Heart left ventricle (tissue), 16 donors: ENCODE measurements around the gene CLCF1. TPM values are rescaled to one million over a fixed set of nuclear protein-coding genes. Genes with fewer than 3 reads are reported as not detected.

ENCODE experiments used
- ATAC-seq, 4 donors: fragments of 200-7000 bp; cut with Tn5 transposase; one replicate each; pipeline ENCODE4 v1.9.1; 2020 to 2022; ENCODE audit warnings: moderate library complexity in 4 of 4, mild to moderate bottlenecking in 3 of 4, moderate number of reproducible peaks in 1 of 4
- DNase-seq, 5 donors: peaks; one replicate each; pipeline ENCODE4 v3.0.0-alpha.2; 2020
- H3K27ac ChIP-seq, 12 donors: fragments of 200-600 bp; sonication (generic) in 4 of 12; one replicate each; pipeline versions ENCODE4 v1.5.0 to v1.8.0; 2016 to 2022; ENCODE audit warnings: mild to moderate bottlenecking in 2 of 12
- H3K27me3 ChIP-seq, 9 donors: fragments of 200-600 bp; sonication (generic) in 2 of 9; one replicate each; pipeline versions ENCODE4 v1.5.1 to v1.8.0; 2016 to 2022; ENCODE audit warnings: mild to moderate bottlenecking in 3 of 9
- H3K36me3 ChIP-seq, 9 donors: fragments of 200-600 bp; sonication (generic) in 2 of 9; one replicate each; pipeline versions ENCODE4 v1.5.0 to v1.8.0; 2018 to 2022; ENCODE audit warnings: mild to moderate bottlenecking in 2 of 9
- H3K4me1 ChIP-seq, 12 donors: fragments of 200-600 bp; sonication (generic) in 4 of 12; one replicate each; pipeline versions ENCODE4 v1.5.0 to v1.8.0; 2016 to 2022; ENCODE audit warnings: mild to moderate bottlenecking in 3 of 12
- H3K4me3 ChIP-seq, 12 donors: fragments of 200-600 bp; sonication (generic) in 4 of 12; one replicate each; pipeline versions ENCODE4 v1.5.0 to v1.8.0; 2017 to 2022; ENCODE audit warnings: mild to moderate bottlenecking in 9 of 12, moderate library complexity in 4 of 12
- H3K9me3 ChIP-seq, 12 donors: fragments of 200-600 bp; sonication (generic) in 4 of 12; one replicate each; pipeline versions ENCODE4 v1.5.0 to v1.8.0; 2016 to 2022; ENCODE audit warnings: mild to moderate bottlenecking in 1 of 12
- POLR2A ChIP-seq, 2 donors: fragments of 450-650 bp; IDR thresholded peaks; one replicate each; pipeline ENCODE4 v1.6.1; 2017; ENCODE audit warnings: antibody characterized with exemption in 2 of 2, mild to moderate bottlenecking in 2 of 2, moderate library complexity in 2 of 2
- WGBS, 4 donors: extraction: QIAGEN DNeasy Blood & Tissue Kit in 2 of 4; methylation state at CpG; one replicate each; pipeline versions ENCODE4 v1.1.5 to v1.1.7; 2013 to 2018; 5-methylcytosine and 5-hydroxymethylcytosine counted together
- intact Hi-C, 10 donors: fragments of 100-400 bp; cut with DNase I; formaldehyde crosslinking; loops; one replicate each; pipeline versions ENCODE4 v1.11.1 to v1.14.2; 2022
- polyA plus RNA-seq, 2 donors: library from polyadenylated mRNA; stranded (reverse); fragments of 200-250 nt; gene quantifications; one replicate each; pipeline ENCODE4 v1.2.3, GENCODE V29; 2013
- total RNA-seq, 9 donors: library from RNA; depleted of rRNA in 2 of 9; stranded (reverse); fragments of >200 nt in 2 of 9; fragmentation: NEBNext Ultra II Directional in 3 of 9; extraction: Animal tissue kit (Norgen Biotek cat#: 25700) in 3 of 9; gene quantifications; one replicate each; pipeline versions ENCODE4 v1.1.0 to v1.2.4, GENCODE V29; 2016 to 2023
- TF ChIP-seq, protein P1 (sequence below), 12 donors: fragments of 200-600 bp; sonication (generic) in 4 of 12; IDR thresholded peaks; one replicate each; pipeline versions ENCODE4 v1.5.0 to v1.8.0; 2018 to 2022; ENCODE audit warnings: antibody characterized with exemption in 12 of 12, mild to moderate bottlenecking in 5 of 12
- donor health status: ischemic (EF 13 %, LVEDD 7.1; RV severe dilation, severe dysfunction).
- donor health status: healthy with polysubstance abuse.
- donor health status: DM: no; HTN: yes; CAD: no.
- donor health status: DM: no; HTN: no; CAD: no.
- donor health status: ischemic (EF 25% LVEDD 6.9; RV normal size, moderate dysfunction).
- donor health status: ischemic (EF 25% LVEDD 5.7; RV mildly dilated, moderate dysfunction).
- donor health status: healthy.
- donor health status: DM: yes; HTN: yes; CAD: no.
- donor health status: ischemic (EF 35%, LVEDD 5.7; RV mildly dilated, moderate dysfunction).
- donor health status: nonischemic (EF 11% LVEDD 7.7; RV severe dilation, severe dysfunction).
- donor health status: DM: yes; HTN: yes; CAD: no.
- donor health status: PGD.
- donor health status: ischemic (EF 29% LVEDD 5.4; RV normal size, mild dysfunction).
- donor health status: nonischemic (EF 23%, LVEDD 6.1; RV moderate dilation, normal function).

CLCF1 gene
- total and polyA plus RNA-seq, 11 donors = 0.25 to 17.1 (median 1.7) TPM

DNA sequence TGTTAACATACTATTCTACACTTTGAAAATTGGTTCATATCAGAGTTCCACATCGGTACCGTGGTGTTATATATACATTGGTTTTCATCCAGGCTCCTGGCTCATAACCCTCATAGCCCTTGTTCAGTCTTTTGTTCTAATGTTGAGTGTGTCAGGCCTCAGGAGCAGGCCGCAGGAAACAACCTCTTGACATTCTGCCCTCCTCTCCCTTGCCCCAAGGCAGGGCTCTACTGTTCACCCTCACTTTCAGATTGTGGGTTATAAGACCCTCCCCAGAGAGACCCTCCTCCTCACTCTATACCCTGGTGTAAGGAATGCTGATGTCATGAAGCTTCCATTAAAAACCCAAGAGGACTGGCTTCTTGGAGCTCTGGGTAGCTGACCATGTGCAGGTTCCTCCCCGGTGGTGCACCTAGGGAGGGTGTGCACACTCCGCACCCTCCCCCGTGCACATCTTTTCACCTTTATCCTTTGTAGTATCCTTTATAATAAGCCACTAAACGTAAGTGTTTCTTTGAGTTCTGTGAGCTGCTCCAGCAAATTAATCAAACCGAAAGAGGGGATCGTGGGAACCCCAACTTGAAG lies 58.0 kb downstream of the CLCF1 start:
- no peaks in the 10 kb centered on the region for H3K27me3 ChIP-seq
- DNase-seq (no peak), ATAC-seq (no peak)
- WGBS, 4 donors = 80 to 90% (median 86%) methylated on average over 9 of the region's 9 CpGs
- no peaks in the 10 kb centered on the region for H3K9me3 ChIP-seq
- TF ChIP-seq, protein P1, sequence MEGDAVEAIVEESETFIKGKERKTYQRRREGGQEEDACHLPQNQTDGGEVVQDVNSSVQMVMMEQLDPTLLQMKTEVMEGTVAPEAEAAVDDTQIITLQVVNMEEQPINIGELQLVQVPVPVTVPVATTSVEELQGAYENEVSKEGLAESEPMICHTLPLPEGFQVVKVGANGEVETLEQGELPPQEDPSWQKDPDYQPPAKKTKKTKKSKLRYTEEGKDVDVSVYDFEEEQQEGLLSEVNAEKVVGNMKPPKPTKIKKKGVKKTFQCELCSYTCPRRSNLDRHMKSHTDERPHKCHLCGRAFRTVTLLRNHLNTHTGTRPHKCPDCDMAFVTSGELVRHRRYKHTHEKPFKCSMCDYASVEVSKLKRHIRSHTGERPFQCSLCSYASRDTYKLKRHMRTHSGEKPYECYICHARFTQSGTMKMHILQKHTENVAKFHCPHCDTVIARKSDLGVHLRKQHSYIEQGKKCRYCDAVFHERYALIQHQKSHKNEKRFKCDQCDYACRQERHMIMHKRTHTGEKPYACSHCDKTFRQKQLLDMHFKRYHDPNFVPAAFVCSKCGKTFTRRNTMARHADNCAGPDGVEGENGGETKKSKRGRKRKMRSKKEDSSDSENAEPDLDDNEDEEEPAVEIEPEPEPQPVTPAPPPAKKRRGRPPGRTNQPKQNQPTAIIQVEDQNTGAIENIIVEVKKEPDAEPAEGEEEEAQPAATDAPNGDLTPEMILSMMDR (IDR thresholded peaks at IDR 0.05) = no peak
- TF ChIP-seq POLR2A (IDR thresholded peaks at IDR 0.05) = no peak
- peaks cover 0 to 27% (median 12%) of the 10 kb centered on the region in 12 donors for H3K4me1 ChIP-seq
- intact Hi-C loops = loop anchor here in 4 of 10 donors (5.0 to 10.0 kb wide), 2 partner anchors 231 to 233 kb away; no protein-coding TSS in a partner anchor
- no peak overlapping the region for H3K27ac ChIP-seq
- H3K4me3 ChIP-seq = no peak overlapping the region
- peaks cover 0 to 6% (median 0%) of the 10 kb centered on the region in 9 donors for H3K36me3 ChIP-seq

DNA sequence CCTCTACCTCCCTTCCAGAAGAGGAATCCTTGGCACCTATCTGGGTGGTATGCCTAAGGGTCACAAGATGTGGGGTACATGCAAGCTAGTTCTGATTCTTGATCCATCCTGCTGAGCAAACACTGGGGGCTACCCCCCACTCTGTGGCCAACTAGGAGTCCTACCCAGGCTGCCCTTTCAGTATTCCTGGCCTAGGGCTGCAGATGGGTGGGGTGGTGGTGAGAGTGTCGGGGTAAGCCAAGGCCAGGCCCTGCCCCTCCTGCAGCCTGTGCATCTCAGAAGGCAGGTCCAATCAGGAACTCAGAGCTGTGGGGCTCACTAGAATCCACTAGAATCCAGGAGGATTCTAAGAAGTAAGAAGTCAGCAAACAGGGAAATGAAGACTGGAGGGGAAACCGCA lies 59.2 kb downstream of the CLCF1 start:
- peaks cover 0 to 18% (median 8%) of the 10 kb centered on the region in 9 donors for H3K36me3 ChIP-seq
- H3K27ac ChIP-seq = no peak overlapping the region
- intact Hi-C loops = loop anchor here in 3 of 10 donors (10.0 kb wide), 1 partner anchor 229 kb away; no protein-coding TSS in a partner anchor
- TF ChIP-seq POLR2A (IDR thresholded peaks at IDR 0.05) = no peak
- TF ChIP-seq, protein P1 (IDR thresholded peaks at IDR 0.05) = no peak
- DNase-seq (no peak), ATAC-seq (no peak)
- no peak overlapping the region for H3K4me3 ChIP-seq
- H3K27me3 ChIP-seq = no peaks in the 10 kb centered on the region
- H3K4me1 ChIP-seq = peaks cover 0 to 27% (median 12%) of the 10 kb centered on the region in 12 donors
- 92 to 100% (median 99%) methylated on average over 2 of the region's 2 CpGs for WGBS, 4 donors
- no peaks in the 10 kb centered on the region for H3K9me3 ChIP-seq

Other genes starting within 250 kb of the CLCF1 start
- 100 to 1,000 TPM in 1 of 9 donors, 10 to 100 TPM in 8; 40.1 to 107 (median 49.6) TPM for gene GRK2, start 107.1 kb downstream of the CLCF1 start, total RNA-seq
- gene GRK2, start 107.1 kb downstream of the CLCF1 start, polyA plus RNA-seq = 10 to 100 TPM; 55.6 to 63.8 TPM
- 10 to 100 TPM in 6 of 9 donors, 1 to 10 TPM in 3; 7.6 to 43.6 (median 12.8) TPM for gene ANKRD13D, start 84.3 kb downstream of the CLCF1 start, total RNA-seq
- gene ANKRD13D, start 84.3 kb downstream of the CLCF1 start, polyA plus RNA-seq = 10 to 100 TPM; 12.3 to 17.6 TPM
- 10 to 100 TPM; 10.8 to 23.9 (median 16.8) TPM for gene SSH3, start 70.1 kb downstream of the CLCF1 start, total RNA-seq
- gene SSH3, start 70.1 kb downstream of the CLCF1 start, polyA plus RNA-seq = 1 to 10 TPM; 8.1 to 9.4 TPM
- 100 to 1,000 TPM in 1 of 9 donors, 10 to 100 TPM in 8; 36.0 to 131 (median 57.1) TPM for gene POLD4, start 20.1 kb downstream of the CLCF1 start, total RNA-seq
- 100 to 1,000 TPM in 1 of 2 donors, 10 to 100 TPM in 1; 83.0 to 164 TPM for gene POLD4, start 20.1 kb downstream of the CLCF1 start, polyA plus RNA-seq
- 1 to 10 TPM; 3.5 to 9.1 (median 5.8) TPM for gene RAD9A, start 18.4 kb upstream of the CLCF1 start, total RNA-seq
- gene RAD9A, start 18.4 kb upstream of the CLCF1 start, polyA plus RNA-seq = 1 to 10 TPM; 7.6 to 8.0 TPM
- 100 to 1,000 TPM in 7 of 9 donors, 10 to 100 TPM in 2; 90.3 to 151 (median 105) TPM for gene PPP1CA, start 28.3 kb upstream of the CLCF1 start, total RNA-seq
- gene PPP1CA, start 28.3 kb upstream of the CLCF1 start, polyA plus RNA-seq = 100 to 1,000 TPM in 1 of 2 donors, 10 to 100 TPM in 1; 94.4 to 207 TPM
- gene TBC1D10C, start 30.5 kb upstream of the CLCF1 start, total RNA-seq = 10 to 100 TPM in 1 of 9 donors, 1 to 10 TPM in 4, under 1 TPM in 4; 0.14 to 14.2 (median 1.6) TPM
- under 1 TPM; 0.61 to 0.88 TPM for gene TBC1D10C, start 30.5 kb upstream of the CLCF1 start, polyA plus RNA-seq
- gene CARNS1, start 42.1 kb upstream of the CLCF1 start, total RNA-seq = 10 to 100 TPM in 5 of 9 donors, 1 to 10 TPM in 4; 3.5 to 33.6 (median 11.8) TPM
- 1 to 10 TPM in 1 of 2 donors, under 1 TPM in 1; 0.89 to 6.2 TPM for gene CARNS1, start 42.1 kb upstream of the CLCF1 start, polyA plus RNA-seq
- 10 to 100 TPM; 19.3 to 32.8 (median 25.2) TPM for gene RPS6KB2, start 54.9 kb upstream of the CLCF1 start, total RNA-seq
- gene RPS6KB2, start 54.9 kb upstream of the CLCF1 start, polyA plus RNA-seq = 10 to 100 TPM; 33.3 to 36.0 TPM
- gene PTPRCAP, start 64.1 kb upstream of the CLCF1 start, total RNA-seq = 10 to 100 TPM in 1 of 9 donors, 1 to 10 TPM in 4, under 1 TPM in 4; 0.50 to 11.0 (median 1.3) TPM
- 1 to 10 TPM; 1.1 to 1.4 TPM for gene PTPRCAP, start 64.1 kb upstream of the CLCF1 start, polyA plus RNA-seq
- gene CORO1B, start 69.9 kb upstream of the CLCF1 start, total RNA-seq = 10 to 100 TPM; 14.6 to 53.3 (median 21.2) TPM
- gene CORO1B, start 69.9 kb upstream of the CLCF1 start, polyA plus RNA-seq = 10 to 100 TPM; 17.1 to 37.0 TPM
- gene GPR152, start 79.1 kb upstream of the CLCF1 start, total RNA-seq = not detected
- gene GPR152, start 79.1 kb upstream of the CLCF1 start, polyA plus RNA-seq = not detected
- 1 to 10 TPM in 3 of 9 donors, under 1 TPM in 5, not detected in 1; 0.25 to 4.2 (median 0.61) TPM for gene CABP4, start 81.8 kb upstream of the CLCF1 start, total RNA-seq
- under 1 TPM; 0.44 to 0.57 TPM for gene CABP4, start 81.8 kb upstream of the CLCF1 start, polyA plus RNA-seq
- gene TMEM134, start 95.7 kb upstream of the CLCF1 start, total RNA-seq = 100 to 1,000 TPM in 2 of 9 donors, 10 to 100 TPM in 7; 67.0 to 146 (median 77.2) TPM
- gene TMEM134, start 95.7 kb upstream of the CLCF1 start, polyA plus RNA-seq = 10 to 100 TPM; 83.6 to 86.8 TPM
- 10 to 100 TPM; 41.7 to 69.2 (median 53.0) TPM for gene AIP, start 109.4 kb upstream of the CLCF1 start, total RNA-seq
- gene AIP, start 109.4 kb upstream of the CLCF1 start, polyA plus RNA-seq = 10 to 100 TPM; 73.1 to 96.4 TPM
- 10 to 100 TPM; 24.9 to 69.1 (median 34.3) TPM for gene PITPNM1, start 131.8 kb upstream of the CLCF1 start, total RNA-seq
- 10 to 100 TPM; 24.2 to 59.9 TPM for gene PITPNM1, start 131.8 kb upstream of the CLCF1 start, polyA plus RNA-seq
- gene CDK2AP2, start 134.6 kb upstream of the CLCF1 start, total RNA-seq = 100 to 1,000 TPM in 2 of 9 donors, 10 to 100 TPM in 7; 37.0 to 123 (median 59.3) TPM
- gene CDK2AP2, start 134.6 kb upstream of the CLCF1 start, polyA plus RNA-seq = 100 to 1,000 TPM in 1 of 2 donors, 10 to 100 TPM in 1; 82.7 to 461 TPM
- gene CABP2, start 149.8 kb upstream of the CLCF1 start, total RNA-seq = not detected
- gene CABP2, start 149.8 kb upstream of the CLCF1 start, polyA plus RNA-seq = not detected
- 100 to 1,000 TPM; 294 to 830 (median 341) TPM for gene GSTP1, start 210.2 kb upstream of the CLCF1 start, total RNA-seq
- gene GSTP1, start 210.2 kb upstream of the CLCF1 start, polyA plus RNA-seq = 100 to 1,000 TPM; 549 to 576 TPM
- 100 to 1,000 TPM; 340 to 897 (median 583) TPM for gene NDUFV1, start 233.3 kb upstream of the CLCF1 start, total RNA-seq
- 100 to 1,000 TPM; 342 to 401 TPM for gene NDUFV1, start 233.3 kb upstream of the CLCF1 start, polyA plus RNA-seq